ENCODE measurements around the gene RNF4. TPM values are rescaled to one million over a fixed set of nuclear protein-coding genes. Genes with fewer than 3 reads are reported as not detected.
A peak's percentile ranks its signal among the peaks of the same experiment; 100 is the strongest.
"Not testable (repeated sequence)": the region's sequence is repeated elsewhere in the genome, so short reads cannot be mapped to it uniquely, and the experiment has no call there.

Gene RNF4, protein sequence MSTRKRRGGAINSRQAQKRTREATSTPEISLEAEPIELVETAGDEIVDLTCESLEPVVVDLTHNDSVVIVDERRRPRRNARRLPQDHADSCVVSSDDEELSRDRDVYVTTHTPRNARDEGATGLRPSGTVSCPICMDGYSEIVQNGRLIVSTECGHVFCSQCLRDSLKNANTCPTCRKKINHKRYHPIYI
- 39.6 TPM for polyA plus RNA-seq (ENCODE audit: insufficient read length)

DNA sequence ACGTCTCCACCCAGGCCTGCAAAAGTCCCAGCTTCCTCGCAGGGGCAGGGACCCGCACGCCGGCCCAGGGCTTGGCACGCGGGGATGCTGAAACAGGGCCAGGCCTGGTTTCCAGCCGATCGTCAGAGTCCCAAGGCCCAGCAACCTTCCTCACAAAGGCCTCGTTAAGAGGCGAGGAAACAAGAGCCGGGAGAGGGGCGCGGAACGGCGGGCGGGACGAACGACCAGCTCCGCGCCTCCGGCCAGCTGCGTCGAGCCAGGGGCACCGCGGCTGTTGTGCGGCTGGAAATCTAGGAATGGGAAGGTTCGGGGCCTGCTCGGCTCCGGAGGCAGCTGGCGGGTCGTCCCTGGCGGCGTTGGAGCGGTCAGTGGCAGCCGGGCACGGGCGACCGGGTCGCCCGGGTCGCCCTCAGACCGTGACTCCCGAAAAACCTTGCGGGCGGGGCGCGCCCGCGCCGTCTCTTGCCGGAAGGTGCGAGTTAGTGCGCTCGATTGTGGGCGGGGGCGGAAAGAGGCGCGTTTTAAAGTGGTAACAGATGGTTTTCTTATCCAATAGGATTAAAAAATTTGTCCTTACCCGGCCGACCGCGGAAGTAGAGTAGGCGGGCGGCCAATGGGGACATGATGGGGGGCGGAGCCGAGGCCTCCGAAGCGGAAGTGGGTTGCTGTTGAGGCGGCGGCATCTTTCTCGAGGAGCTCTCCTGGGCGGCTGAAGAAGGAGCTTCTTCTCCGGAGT lies at the start of gene RNF4:
Gene RNF4 (plus strand): TSS at position 651 of the 736 bp plus-strand sequence. CDS start 21,388 bp downstream, outside the sequence.
- DNase-seq, result peak; percentile 96

DNA sequence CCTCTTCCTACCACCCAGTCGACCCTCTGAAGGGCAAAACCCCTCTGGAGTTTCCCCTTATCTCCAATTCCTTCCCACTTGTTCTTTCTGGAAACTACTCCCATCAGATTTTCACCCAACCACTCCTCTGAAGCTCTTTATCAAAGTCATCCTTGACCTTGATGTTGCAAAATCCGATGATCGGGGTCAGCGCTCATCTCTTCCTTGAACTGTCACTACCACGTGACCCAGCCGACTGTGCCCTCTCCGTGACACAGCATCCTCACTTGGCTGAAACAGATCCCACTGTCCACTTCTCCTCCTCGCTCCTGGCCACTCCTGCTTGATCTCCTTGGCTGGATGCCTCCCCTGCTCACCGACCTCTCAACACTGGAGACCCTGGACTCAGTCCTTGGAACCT lies 49.1 kb upstream of the RNF4 start:
- DNase-seq, result no peak

DNA sequence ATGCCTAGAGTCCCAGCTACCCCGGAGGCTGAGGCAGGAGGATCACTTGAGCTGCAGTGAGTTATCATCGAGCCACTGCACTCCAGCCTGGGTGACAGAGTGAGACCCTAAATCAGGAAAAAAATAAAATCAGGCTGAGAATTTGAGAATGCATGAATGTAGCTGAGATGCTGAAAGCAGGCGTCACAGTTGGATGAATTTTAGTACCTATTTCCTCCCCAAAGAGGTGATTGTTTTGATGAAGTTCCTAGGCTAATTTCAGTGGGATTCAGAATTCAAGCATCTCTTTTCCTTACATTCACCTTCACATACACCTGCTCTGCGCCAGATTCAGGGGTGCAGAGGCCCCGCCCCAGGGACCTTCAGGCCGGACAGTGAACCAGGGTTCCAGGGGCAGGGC lies 47.0 kb upstream of the RNF4 start:
- DNase-seq, result no peak

DNA sequence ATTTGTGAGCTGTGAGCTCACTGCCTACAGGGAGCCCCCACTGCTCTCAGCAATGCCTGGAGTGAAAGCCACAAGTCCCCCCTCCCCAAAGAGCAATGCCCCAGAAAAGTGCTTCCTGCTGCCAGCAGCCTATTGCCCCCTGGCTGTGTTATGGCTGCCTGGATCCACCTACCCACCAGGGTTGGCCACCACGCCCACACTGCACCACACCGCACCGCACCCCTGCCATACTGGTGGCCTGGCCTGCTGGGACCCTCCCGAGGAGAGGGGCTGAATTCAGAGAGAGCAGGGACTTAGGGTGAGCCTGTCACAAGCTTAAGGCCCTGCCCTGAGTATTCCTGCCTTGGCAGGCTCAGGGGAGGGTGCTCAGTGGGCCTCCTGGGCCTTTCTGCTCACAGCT lies 45.8 kb upstream of the RNF4 start:
- DNase-seq, result no peak

GRCh38 chr4:2423695-2424094 lies 45.2 kb upstream of the RNF4 start:
- DNase-seq, result no peak

- DNase-seq, result no peak
These were observed 44.3 kb upstream of the RNF4 start for GRCh38 chr4:2424581-2424980.

DNA sequence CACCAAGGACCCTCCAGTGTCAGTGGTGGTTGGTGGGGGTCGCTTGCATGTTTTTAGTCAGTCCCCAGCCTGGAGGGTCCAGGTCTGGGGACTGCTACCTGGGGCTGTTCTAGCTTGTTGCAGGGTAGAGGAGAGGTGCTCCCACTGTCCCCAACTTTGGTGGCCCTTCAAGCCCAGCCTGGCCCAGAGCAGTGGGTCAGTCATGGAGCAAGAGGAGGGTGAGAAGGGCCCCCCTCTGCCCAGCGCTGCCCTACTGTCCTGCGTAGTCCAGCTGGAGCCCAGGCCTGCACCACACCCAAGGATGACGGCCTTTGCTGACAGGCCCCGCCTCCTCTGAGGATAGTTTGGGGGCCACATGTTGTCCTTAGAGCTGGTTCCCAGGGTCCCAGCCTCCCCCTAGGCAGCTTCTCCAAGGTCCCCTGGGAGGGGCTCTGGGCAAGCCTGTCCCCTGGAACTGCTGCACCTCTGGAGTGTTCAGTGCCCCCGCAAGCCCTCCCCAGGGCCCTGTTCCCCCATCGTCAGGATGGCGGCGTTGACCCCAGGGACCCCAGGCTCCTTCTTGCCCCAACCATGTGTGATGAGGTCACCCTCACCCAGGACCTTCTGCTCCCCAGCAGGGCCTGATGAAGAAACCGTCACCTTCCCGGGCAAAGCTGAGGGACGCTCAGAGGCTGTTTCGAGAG lies 43.4 kb upstream of the RNF4 start:
- DNase-seq, result no peak

DNA sequence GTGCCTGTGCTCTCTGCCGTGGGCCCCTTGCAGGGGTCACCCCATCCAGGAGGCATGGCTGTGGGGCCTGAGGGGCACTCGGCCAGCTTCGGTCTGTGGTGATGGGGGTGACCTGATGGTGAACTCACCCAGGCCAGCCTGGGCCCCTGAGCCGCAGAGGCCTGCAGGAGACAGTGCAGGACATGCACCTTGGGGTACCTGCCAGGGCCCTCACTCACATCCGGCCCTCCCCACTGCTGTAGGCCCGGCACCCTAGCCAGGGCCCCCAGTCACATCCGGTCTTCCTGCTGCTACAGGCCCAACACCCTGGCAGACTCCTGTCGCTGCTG lies 42.9 kb upstream of the RNF4 start:
- DNase-seq, result no peak

DNA sequence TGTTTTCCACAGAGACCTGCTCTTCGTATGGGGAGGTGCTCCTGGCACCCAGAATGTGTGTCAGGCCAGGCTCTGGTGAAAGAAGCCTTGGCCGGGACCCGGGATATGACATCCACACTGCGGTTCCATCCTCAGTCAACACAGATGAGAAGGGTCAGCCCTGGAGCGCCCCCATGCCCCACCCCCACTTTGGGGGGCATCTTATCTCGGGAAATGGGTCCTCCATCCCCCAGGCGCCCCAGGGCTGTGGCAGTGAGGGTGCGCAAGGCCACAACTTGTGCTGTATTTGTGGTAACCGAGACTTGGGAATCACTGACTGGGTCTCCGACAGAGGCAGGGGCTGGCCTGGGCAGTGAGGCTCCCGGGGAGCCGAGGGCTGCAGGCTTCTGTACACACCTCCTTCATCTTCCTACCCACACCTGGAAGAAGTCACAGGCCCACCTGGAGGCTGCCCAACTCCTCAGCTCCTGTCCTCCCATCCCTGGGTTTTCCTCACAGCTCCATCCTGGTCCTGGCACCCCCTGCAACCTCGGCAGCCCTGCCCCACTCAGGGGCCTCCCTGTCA lies 42.1 kb upstream of the RNF4 start:
- no peak for DNase-seq

GRCh38 chr4:2427383-2428334 lies 41.2 kb upstream of the RNF4 start:
- DNase-seq, result no peak

- DNase-seq, result no peak
These were observed 40.3 kb upstream of the RNF4 start for GRCh38 chr4:2428496-2429213.

DNA sequence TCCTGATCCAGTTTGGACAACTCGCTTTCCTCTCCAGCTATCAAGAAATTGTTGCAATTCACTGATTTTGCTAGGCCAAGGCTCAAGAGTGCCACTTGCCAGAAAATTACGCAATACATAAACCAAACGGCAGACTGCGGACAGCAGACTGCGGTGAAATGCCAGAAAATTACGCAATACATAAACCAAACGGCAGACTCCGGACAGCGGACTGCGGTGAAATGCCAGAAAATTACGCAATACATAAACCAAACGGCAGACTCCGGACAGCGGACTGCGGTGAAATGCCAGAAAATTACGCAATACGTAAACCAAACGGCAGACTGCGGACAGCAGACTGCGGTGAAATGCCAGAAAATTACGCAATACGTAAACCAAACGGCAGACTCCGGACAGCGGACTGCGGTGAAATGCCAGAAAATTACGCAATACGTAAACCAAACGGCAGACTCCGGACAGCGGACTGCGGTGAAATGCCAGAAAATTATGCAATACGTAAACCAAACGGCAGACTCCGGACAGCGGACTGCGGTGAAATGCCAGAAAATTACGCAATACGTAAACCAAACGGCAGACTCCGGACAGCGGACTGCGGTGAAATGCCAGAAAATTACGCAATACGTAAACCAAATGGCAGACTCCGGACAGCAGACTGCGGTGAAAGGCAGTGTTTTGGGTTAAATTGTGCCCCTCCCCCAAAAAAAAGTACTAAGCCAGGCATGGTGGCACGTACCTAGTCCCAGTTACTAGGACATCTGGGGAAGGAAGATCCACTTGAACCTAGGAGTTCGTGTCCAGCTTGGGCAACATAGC lies 38.8 kb upstream of the RNF4 start:
- not testable (repeated sequence) for DNase-seq

DNA sequence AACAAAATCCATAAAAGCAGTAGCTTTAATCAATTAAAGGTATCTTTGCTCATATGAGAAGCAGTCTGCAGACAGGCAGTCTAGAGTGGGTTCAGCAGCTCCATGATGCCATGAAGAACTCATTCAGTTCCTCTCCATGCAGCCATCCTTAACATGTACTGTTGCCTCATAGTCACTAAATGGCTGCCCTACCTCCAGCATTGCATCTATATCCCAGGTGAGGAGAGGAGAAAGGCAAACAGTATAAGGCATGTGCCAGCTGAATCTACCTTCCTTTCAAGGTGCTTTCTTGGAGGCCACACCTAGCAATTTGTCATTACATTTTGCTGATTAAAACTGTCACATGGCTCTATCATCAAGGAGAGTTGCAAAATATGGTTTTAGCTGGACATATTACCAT lies 36.9 kb upstream of the RNF4 start:
- DNase-seq, result no peak

GRCh38 chr4:2432991-2433530 lies 35.8 kb upstream of the RNF4 start:
- DNase-seq, result no peak

GRCh38 chr4:2433609-2434350 lies 35.1 kb upstream of the RNF4 start:
- DNase-seq, result no peak

DNA sequence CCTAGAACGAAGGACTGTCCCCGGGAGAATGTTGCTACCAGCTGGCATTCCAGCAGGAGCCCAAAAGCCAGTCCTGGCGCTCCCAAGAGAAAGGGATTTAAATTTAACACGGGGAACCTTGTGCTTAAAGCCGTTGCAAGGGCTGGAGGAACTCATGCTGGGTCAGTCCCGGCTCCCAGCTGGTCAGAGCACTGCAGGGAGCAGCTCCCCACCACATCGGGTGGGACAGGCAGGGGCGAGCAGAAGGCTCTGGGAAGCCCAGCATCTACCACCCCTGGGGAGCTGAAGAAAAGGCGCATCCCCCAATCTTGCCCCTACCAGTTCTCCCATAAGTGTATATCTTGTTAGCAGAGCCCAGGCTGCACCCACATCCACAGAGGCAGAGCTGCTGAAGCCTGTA lies 34.5 kb upstream of the RNF4 start:
- DNase-seq, result no peak

DNA sequence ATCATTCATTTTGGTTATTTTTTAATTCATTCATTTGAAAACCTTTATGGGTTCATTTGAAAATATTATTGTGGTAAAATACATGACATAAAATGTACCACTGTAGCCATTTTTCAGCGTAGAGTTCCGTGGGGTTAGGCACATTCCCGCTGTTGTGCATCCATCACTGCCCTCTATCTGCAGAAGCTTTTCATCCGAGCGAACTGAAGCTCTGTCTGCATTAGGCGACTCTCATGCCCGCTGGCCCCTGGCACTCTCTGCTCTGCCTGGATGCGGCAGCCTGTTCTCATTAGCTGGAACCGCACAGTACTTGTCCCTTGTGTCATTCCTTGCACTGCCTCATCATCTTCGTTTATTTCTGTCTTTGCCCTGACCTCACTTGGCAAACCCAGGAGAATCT lies 32.6 kb upstream of the RNF4 start:
- DNase-seq, result no peak

- no peak for DNase-seq
These were observed 32.0 kb upstream of the RNF4 start for GRCh38 chr4:2436761-2437474.

All from hindlimb muscle (tissue), 1 donor.